Adipocyte (in vitro differentiated cells): ENCODE results near the gene GUCY2D.
"Not testable (repeated sequence)": the region's sequence is repeated elsewhere in the genome, so short reads cannot be mapped to it uniquely, and the experiment has no call there.

ENCODE experiments used
- DNase-seq: peaks from one replicate; pipeline ENCODE4 v3.0.0-alpha.2; 2015; ENCODE audit warnings: low read depth
- H3K27me3 ChIP-seq: replicated peaks from 2 replicates; pipeline ENCODE4 v1.7.0; 2013; ENCODE audit warnings: mild to moderate bottlenecking, low read length, moderate library complexity; ENCODE audit not compliant: control insufficient read depth, insufficient read depth
- H3K36me3 ChIP-seq: 2 replicates; pipeline ENCODE4 v1.7.0; 2013; ENCODE audit warnings: low read length, mild to moderate bottlenecking, moderate library complexity; ENCODE audit not compliant: control insufficient read depth, insufficient read depth, severe bottlenecking
- H3K4me1 ChIP-seq: 2 replicates; pipeline ENCODE4 v1.7.0; 2013; ENCODE audit warnings: mild to moderate bottlenecking, low read length, moderate library complexity; ENCODE audit not compliant: control insufficient read depth, insufficient read depth
- H3K4me3 ChIP-seq: 2 replicates; pipeline ENCODE4 v1.7.0; 2013; ENCODE audit warnings: mild to moderate bottlenecking, low read length, moderate library complexity
- H3K9ac ChIP-seq: 2 replicates; pipeline ENCODE4 v1.7.0; 2013; ENCODE audit warnings: mild to moderate bottlenecking, low read length, moderate library complexity
- H3K9me3 ChIP-seq: 2 replicates; pipeline ENCODE4 v1.7.0; 2013; ENCODE audit warnings: mild to moderate bottlenecking, low read length, moderate library complexity; ENCODE audit not compliant: control insufficient read depth

Gene GUCY2D

DNA sequence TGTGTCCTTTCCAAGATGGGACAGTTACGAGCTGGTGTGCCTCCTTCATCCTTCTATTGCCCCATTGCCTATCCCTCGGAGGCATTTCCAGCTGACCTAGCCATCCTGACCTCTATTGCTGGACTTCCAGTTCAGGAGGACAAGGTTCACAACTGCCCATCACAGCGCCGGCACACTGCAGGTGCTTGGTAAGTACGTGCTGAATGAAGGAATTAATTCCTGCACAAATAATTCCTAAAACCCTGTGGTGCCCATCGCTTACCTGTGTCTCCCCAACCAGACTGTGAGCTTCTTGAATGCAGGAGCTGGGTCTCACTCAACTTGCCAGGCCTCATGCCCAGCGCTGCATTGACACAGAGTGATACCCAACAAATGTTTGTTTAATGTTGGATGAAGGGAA, 49.4 kb downstream of the GUCY2D start:
- DNase-seq, result no peak
- peaks cover 15% of the 10 kb centered on the region for H3K4me1 ChIP-seq
- peaks cover 24% of the 10 kb centered on the region for H3K27me3 ChIP-seq
- no peak overlapping the region for H3K9ac ChIP-seq
- no peaks in the 10 kb centered on the region for H3K36me3 ChIP-seq
- no peak overlapping the region for H3K4me3 ChIP-seq
- H3K9me3 ChIP-seq, result no peaks in the 10 kb centered on the region

DNA sequence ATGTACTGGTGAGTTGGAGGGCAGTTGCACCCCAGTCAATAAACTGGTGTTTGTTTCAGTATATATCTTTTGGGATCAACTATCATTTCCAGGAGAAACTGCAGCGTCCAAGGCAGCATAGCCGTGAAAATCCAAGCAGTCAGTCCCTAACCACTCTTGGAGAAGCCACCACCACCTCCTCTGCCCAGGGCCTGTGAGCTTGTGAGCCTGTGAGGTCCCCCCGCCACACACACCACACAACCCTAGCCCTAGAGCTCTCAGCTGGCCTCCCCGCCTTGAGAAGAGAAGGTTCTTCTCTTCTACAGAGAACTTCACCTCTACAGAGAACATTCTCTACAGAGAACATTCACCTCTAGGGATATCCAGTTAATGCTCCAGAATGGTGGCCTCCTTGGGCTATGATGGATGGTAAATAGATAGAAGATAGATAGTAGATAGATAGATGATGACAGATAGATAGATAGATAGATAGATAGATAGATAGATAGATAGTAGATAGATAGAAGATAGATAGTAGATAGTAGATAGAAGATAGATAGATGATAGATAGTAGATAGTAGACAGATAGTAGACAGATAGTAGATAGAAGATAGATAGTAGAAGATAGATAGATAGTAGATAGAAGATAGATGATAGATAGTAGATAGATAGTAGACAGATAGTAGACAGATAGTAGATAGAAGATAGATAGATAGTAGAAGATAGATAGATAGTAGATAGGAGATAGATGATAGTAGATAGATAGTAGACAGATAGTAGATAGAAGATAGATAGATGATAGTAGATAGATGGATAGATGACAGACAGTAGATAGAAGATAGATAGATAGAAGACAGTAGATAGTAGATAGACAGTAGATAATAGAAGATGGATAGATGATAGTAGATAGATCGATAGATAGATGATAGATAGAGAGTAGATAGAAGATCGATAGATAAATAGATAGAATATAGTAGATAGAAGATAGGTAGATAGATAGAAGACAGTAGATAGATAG, 50.1 kb downstream of the GUCY2D start:
- Histone ChIP-seq H3K9me3 (no peaks in the 10 kb centered on the region), H3K36me3 (no peaks in the 10 kb centered on the region), H3K27me3 (peaks cover 20% of the 10 kb centered on the region), H3K4me3 (no peak overlapping the region), H3K4me1 (peaks cover 20% of the 10 kb centered on the region), H3K9ac (no peak overlapping the region)
- DNase-seq, result no peak

DNA sequence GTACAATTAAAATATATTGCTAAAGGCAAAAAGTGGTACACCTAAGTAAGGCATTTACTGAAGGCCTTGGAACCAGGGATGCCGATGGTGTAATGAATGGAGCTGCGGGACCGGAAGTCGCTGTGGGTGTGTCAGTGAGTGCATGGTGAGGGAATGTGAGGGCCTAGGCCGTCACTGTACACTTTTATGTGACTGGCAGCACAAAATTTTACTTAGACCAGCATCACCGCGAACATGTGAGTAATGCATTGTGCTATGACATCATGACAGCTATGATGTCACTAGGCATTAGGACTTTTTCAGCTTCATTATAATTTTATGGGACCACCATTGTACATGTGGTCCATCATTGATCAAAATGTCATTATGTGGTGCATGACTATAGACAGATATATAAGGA, 51.2 kb downstream of the GUCY2D start:
- Histone ChIP-seq H3K36me3 (no peaks in the 10 kb centered on the region), H3K9ac (no peak overlapping the region), H3K9me3 (no peaks in the 10 kb centered on the region), H3K27me3 (peaks cover 24% of the 10 kb centered on the region), H3K4me1 (peaks cover 21% of the 10 kb centered on the region), H3K4me3 (no peak overlapping the region)
- no peak for DNase-seq

DNA sequence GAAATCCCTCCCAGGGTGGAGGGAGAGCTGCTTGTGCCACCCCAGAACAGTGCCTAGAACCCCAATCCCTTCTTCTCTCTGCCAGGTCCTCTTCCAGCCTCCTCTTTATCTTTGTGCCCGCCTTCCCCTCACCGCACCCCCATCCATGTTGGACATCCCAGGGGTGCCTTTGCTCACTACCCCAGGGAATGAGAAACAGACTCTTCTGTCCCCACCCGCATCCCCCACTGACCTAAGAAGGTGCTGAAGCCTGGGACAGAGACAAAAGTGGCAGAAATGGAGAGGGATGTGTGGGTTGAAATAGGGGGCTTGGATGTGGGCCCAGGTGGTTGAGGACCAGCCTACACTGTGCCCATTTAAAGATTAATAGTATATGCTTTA, 53.4 kb downstream of the GUCY2D start:
- Histone ChIP-seq H3K27me3 (peaks cover 36% of the 10 kb centered on the region), H3K4me3 (peak overlapping the region; percentile 21), H3K9me3 (no peaks in the 10 kb centered on the region), H3K36me3 (no peaks in the 10 kb centered on the region), H3K9ac (peak overlapping the region; percentile 36), H3K4me1 (peaks cover 21% of the 10 kb centered on the region)
- DNase-seq, result no peak

DNA sequence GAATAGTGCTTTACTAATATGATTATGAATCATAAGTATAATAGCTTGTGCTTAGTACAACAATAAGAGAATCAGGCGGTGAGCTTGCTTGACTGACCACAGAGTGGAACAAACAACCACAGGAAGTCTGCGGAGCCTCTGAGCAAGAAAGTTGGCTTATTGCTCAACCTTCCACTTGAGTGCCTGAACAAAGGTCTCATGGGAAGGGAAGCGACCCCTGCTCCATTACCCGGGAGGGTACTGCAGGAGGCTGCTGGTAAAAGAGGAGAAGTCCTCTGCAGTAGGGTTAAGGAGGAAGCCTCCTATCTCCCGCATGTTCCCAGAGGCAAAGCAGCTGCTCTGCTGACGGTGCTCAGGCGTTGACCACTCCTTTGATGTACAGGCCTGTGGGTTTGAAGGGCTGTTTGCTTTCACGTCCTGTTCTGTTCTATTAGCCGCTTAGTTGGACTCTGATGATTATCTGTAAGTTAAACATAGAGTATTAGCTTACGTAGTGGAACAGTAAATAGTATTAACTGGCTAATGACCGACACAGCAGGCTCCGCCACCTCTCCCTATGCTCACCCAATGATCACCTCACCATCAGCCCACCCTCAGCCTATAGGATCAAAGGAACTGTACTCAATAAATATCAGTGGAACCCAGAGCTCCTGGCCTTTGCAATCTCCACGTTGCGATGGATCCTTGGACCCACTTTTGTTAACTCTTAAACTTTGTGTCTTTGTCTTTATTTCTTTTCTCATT, 54.0 kb downstream of the GUCY2D start:
- Histone ChIP-seq H3K9me3 (no peaks in the 10 kb centered on the region), H3K9ac (peak overlapping the region; percentile 36), H3K4me3 (peak overlapping the region; percentile 21), H3K27me3 (peaks cover 40% of the 10 kb centered on the region), H3K4me1 (peaks cover 21% of the 10 kb centered on the region), H3K36me3 (no peaks in the 10 kb centered on the region)
- DNase-seq, result peak; percentile 53

DNA sequence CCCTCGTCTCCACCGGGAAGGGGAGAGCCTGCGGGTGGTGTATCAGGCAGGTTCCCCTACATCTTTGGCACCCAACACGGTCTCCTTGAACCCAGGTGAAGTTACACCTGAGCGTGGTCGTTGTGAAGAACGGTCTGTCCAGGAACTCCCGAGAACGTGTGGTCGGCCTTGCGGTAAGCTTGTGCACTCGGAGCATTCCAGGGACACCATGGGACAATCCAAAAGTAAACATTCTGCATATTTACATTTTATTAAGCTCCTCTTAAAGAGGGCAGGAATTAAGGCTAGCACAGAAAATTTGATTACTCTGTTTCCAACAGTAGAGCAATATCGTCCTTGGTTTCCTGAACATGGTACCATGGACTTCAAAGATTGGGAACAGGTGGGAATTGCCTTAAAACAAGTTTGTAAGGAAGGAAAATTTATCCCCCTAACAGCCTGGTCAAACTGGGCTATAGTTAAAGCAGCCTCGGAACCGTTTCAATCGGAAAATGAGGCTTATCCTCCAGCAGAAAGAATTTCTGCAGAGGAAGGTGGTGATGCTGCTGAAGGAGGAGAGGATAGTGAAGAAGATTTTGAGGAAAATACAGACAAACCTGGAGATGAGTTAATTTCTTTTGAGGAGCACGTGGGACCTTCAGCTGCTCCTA, 54.7 kb downstream of the GUCY2D start:
- H3K4me1 ChIP-seq, result peaks cover 21% of the 10 kb centered on the region
- H3K9ac ChIP-seq, result no peak overlapping the region
- no peaks in the 10 kb centered on the region for H3K36me3 ChIP-seq
- no peak for DNase-seq
- H3K27me3 ChIP-seq, result peaks cover 38% of the 10 kb centered on the region
- no peak overlapping the region for H3K4me3 ChIP-seq
- no peaks in the 10 kb centered on the region for H3K9me3 ChIP-seq

DNA sequence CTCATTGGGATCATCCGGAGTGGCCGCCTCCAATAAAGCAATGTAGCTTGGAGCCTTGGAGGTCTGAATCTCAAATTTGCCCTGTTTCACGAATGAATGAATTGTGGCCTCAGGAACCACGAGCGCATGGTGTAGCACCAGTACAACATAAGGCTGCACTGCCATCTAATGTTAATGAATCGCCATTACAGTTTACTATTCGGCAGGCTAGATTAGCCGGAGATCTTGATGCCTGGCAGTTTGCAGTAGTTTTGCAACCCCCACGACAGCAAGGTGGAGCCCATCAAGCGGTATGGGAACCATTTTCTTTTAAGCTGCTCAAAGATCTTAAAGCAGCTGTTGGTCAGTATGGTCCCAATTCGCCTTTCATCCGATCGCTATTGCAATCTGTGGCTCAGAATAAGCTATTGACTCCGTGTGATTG, 55.3 kb downstream of the GUCY2D start:
- DNase-seq, result peak; percentile 94
- H3K9me3 ChIP-seq, result no peaks in the 10 kb centered on the region
- H3K27me3 ChIP-seq, result peaks cover 40% of the 10 kb centered on the region
- no peaks in the 10 kb centered on the region for H3K36me3 ChIP-seq
- no peak overlapping the region for H3K4me3 ChIP-seq
- no peak overlapping the region for H3K9ac ChIP-seq
- peaks cover 24% of the 10 kb centered on the region for H3K4me1 ChIP-seq

DNA sequence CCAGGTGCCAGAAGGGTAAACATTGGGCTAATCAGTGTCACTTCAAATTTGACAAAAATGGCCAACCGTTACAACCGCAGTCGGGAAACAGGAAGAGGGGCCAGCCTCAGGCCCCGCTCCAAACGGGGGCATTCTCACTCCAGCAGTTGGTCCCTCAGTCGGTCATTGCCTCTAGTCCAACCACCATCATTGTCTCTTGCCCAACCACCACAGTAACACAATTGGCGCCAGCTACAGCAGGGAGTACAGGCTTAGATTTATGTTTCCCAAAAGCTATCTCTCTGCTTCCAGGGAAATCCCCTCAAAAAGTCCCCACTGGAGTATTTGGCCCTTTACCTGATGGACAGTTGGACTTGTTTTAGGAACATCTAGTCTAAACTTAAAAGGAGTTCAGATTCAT, 56.7 kb downstream of the GUCY2D start:
- DNase-seq, result no peak
- Histone ChIP-seq H3K36me3 (no peaks in the 10 kb centered on the region), H3K9me3 (no peaks in the 10 kb centered on the region), H3K27me3 (peaks cover 49% of the 10 kb centered on the region), H3K4me1 (peaks cover 26% of the 10 kb centered on the region), H3K4me3 (no peak overlapping the region), H3K9ac (no peak overlapping the region)

DNA sequence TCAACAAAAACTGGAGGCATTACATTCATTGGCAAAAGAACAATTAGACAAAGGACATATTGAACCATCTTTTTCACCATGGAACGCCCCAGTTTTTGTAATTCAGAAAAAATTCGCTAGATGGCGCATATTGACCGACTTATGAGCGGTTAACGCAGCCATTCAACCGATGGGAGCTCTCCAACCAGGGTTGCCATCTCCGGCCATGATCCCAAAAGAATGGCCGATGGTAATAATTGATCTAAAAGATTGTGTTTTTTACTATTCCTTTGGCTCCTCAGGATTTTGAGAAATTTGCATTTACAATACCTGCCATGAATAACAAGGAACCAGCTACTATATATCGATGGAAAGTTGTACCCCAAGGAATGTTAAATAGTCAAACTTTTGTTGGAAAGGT, 57.9 kb downstream of the GUCY2D start:
- DNase-seq, result peak; percentile 93
- Histone ChIP-seq H3K9ac (no peak overlapping the region), H3K4me3 (no peak overlapping the region), H3K36me3 (no peaks in the 10 kb centered on the region), H3K27me3 (peaks cover 59% of the 10 kb centered on the region), H3K9me3 (no peaks in the 10 kb centered on the region), H3K4me1 (peaks cover 26% of the 10 kb centered on the region)

DNA sequence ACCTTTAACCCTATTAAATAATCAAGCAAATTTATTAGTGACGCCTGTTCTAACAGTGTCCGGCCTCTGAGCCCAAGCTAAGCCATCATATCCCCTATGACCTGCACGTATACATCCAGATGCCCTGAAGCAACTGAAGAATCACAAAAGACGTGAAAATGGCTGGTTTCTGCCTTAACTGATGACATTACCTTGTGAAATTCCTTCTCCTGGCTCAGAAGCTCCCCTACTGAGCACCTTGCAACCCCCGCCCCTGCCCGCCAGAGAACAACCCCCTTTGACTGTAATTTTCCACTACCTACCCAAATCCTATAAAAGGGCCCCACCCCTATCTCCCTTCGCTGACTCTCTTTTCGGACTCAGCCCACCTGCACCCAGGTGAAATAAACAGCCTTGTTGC, 59.4 kb downstream of the GUCY2D start:
- not testable (repeated sequence) for DNase-seq, H3K9me3 ChIP-seq, H3K9ac ChIP-seq, H3K4me3 ChIP-seq, H3K36me3 ChIP-seq
- peaks cover 71% of the 10 kb centered on the region for H3K27me3 ChIP-seq
- peaks cover 11% of the 10 kb centered on the region for H3K4me1 ChIP-seq

DNA sequence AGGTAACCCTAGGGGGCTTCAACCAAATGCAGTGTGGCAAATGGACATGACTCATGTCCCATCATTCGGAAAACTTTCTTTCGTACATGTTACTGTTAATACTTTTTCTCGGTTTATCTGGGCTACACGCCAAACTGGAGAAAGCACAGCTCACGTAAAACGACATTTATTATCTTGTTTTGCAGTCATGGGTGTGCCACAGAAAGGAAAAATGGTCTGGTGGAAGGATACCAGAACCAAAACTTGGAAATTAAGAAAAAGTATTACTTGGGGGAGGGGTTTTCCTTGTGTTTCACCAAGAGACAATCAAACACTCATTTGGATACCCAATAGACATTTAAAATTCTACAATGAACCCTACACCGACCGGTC, 60.0 kb downstream of the GUCY2D start:
- Histone ChIP-seq H3K4me1 (peaks cover 8% of the 10 kb centered on the region), H3K9ac (no peak overlapping the region), H3K27me3 (peaks cover 76% of the 10 kb centered on the region), H3K9me3 (no peaks in the 10 kb centered on the region), H3K4me3 (no peak overlapping the region), H3K36me3 (no peaks in the 10 kb centered on the region)
- DNase-seq, result no peak
